HepG2 (cell line): ENCODE measurements around the gene AASDHPPT. TPM values are rescaled to one million over a fixed set of nuclear protein-coding genes. Genes with fewer than 3 reads are reported as not detected.

Source experiments
- ATAC-seq: fragments of 200-7000 bp; cut with Tn5 transposase; 3 replicates; pipeline ENCODE4 v1.9.1; 2020; ENCODE audit warnings: mild to moderate bottlenecking, moderate library complexity
- BruUV-seq: library from RNA; stranded (reverse); fragments of 400-500 nt; replicated peaks from 2 replicates; lab custom pipeline; 2021; lab: Mats Ljungman, UMichigan
- CTCF ChIA-PET: fragments of 300-600 bp; formaldehyde crosslinking; extraction: SDS; loops from one replicate; lab custom pipeline; 2021; ENCODE audit warnings: low total read pairs, inconsistent platforms, low intra/inter-chr PET ratio; lab: Yijun Ruan, JAX
- POLR2A ChIA-PET: fragments of 350-600 bp; sonication (Branson Sonifier 250); formaldehyde crosslinking; loops from one replicate; lab custom pipeline; 2020; ENCODE audit warnings: antibody characterized with exemption, inconsistent platforms; lab: Yijun Ruan, JAX
- DNase-seq: peaks from one replicate; pipeline ENCODE4 v3.0.0-alpha.2; 2015; ENCODE audit warnings: low spot score
- FAIRE-seq: peaks from 3 replicates; lab custom pipeline; 2011; peaks lifted over from hg19 to GRCh38; lab: Jason Lieb, UNC
- H2AFZ ChIP-seq: one replicate; pipeline ENCODE4 v1.6.1; 2011; ENCODE audit warnings: low read length, inconsistent platforms
- H3K27ac ChIP-seq: fragments of 300-600 bp; 3 replicates; pipeline ENCODE4 v1.8.0; 2011; ENCODE audit warnings: mixed run types, mild to moderate bottlenecking, mixed read lengths, low read length, inconsistent platforms; ENCODE audit not compliant: insufficient read depth; ENCODE audit errors: extremely low read length
- H3K27me3 ChIP-seq, 2 experiments: fragments of 200-600 bp in 1 of 2; 2 replicates in 1 of 2; 3 replicates in 1 of 2; pipeline versions ENCODE4 v1.6.0 to v1.8.0; 2011; ENCODE audit warnings: low read length in 2 of 2, mild to moderate bottlenecking in 2 of 2, moderate library complexity in 2 of 2, inconsistent platforms in 1 of 2; ENCODE audit not compliant: insufficient read depth in 2 of 2, control insufficient read depth in 1 of 2
- H3K36me3 ChIP-seq, 2 experiments: fragments of 200-600 bp in 1 of 2; replicated peaks in 1 of 2; 2 replicates in 1 of 2; 3 replicates in 1 of 2; pipeline versions ENCODE4 v1.5.1 to v1.8.0; 2011; ENCODE audit warnings: low read length in 2 of 2, inconsistent platforms in 1 of 2; ENCODE audit not compliant: insufficient read depth in 2 of 2, control insufficient read depth in 1 of 2
- H3K4me1 ChIP-seq: 2 replicates; pipeline ENCODE4 v1.5.1; 2012; ENCODE audit warnings: low read length, inconsistent platforms; ENCODE audit not compliant: insufficient read depth
- H3K4me2 ChIP-seq: 2 replicates; pipeline ENCODE4 v1.6.0; 2011; ENCODE audit warnings: low read depth, low read length, inconsistent platforms
- H3K4me3 ChIP-seq, 3 experiments: fragments of 200-600 bp in 1 of 3; sonication (generic), shearing (Covaris generic) in 1 of 3; replicated peaks in 1 of 3; 2 replicates each; pipeline ENCODE4 v1.5.1; 2011 to 2016; ENCODE audit warnings: low read length in 3 of 3, inconsistent platforms in 2 of 3, low read depth in 2 of 3, mild to moderate bottlenecking in 2 of 3, control low read depth in 1 of 3, mixed read lengths in 1 of 3; ENCODE audit not compliant: insufficient read depth in 1 of 3
- H3K79me2 ChIP-seq: one replicate; pipeline ENCODE4 v1.6.1; 2011; ENCODE audit warnings: low read length, inconsistent platforms; ENCODE audit not compliant: insufficient read depth
- H3K9ac ChIP-seq: 2 replicates; pipeline ENCODE4 v1.6.0; 2011; ENCODE audit warnings: mild to moderate bottlenecking, low read depth, low read length, inconsistent platforms; ENCODE audit not compliant: insufficient read depth
- H3K9me3 ChIP-seq: 2 replicates; pipeline ENCODE4 v1.5.1; 2012; ENCODE audit warnings: mild to moderate bottlenecking, low read length
- H4K20me1 ChIP-seq: 2 replicates; pipeline ENCODE4 v1.6.0; 2011; ENCODE audit warnings: inconsistent platforms, mild to moderate bottlenecking, low read length, moderate library complexity; ENCODE audit not compliant: insufficient read depth
- ADNP ChIP-seq: sonication (generic); formaldehyde crosslinking; IDR thresholded peaks from 2 replicates; pipeline ENCODE4 v1.4.0; 2020; ENCODE audit warnings: missing genetic modification reagents
- FOXA3 ChIP-seq: IDR thresholded peaks from 2 replicates; pipeline ENCODE4 v1.6.1; 2016; ENCODE audit warnings: missing genetic modification reagents, missing compliant biosample characterization
- GATA4 ChIP-seq: sonication (generic); IDR thresholded peaks from 2 replicates; pipeline ENCODE4 v1.6.1; 2016; ENCODE audit warnings: antibody characterized with exemption, low read depth, borderline replicate concordance
- PRPF4 ChIP-seq: fragments of 200-400 bp; formaldehyde crosslinking; IDR thresholded peaks from 2 replicates; pipeline ENCODE4 v1.6.1; 2016; ENCODE audit warnings: low read length, low read depth; ENCODE audit not compliant: poor library complexity, severe bottlenecking
- RAD51 ChIP-seq: fragments of 450-650 bp; IDR thresholded peaks from 2 replicates; pipeline ENCODE4 v1.6.1; 2016; ENCODE audit warnings: borderline replicate concordance
- RXRB ChIP-seq: IDR thresholded peaks from 2 replicates; pipeline ENCODE4 v1.6.1; 2016; ENCODE audit warnings: borderline replicate concordance, missing genetic modification reagents, missing compliant biosample characterization
- WGBS: methylation state at CpG from one replicate; pipeline ENCODE4 v1.1.6; 2017; ENCODE audit warnings: low lambda C conversion rate; 5-methylcytosine and 5-hydroxymethylcytosine counted together
- in situ Hi-C: cut with HindIII; loops from 2 replicates; pipeline ENCODE4 v1.10.0; 2017; ENCODE audit warnings: low pct_unique_long_range_greater_than_20kb; ENCODE audit not compliant: extremely low pct_ligation_motif_present
- intact Hi-C: fragments of 100-400 bp; cut with micrococcal nuclease; formaldehyde crosslinking; loops from one replicate; pipeline ENCODE4 v1.10.0; 2022; ENCODE audit not compliant: unreplicated experiment
- polyA plus RNA-seq, 8 experiments: library from polyadenylated mRNA; depleted of rRNA in 3 of 8; stranded (reverse) in 7 of 8; unstranded in 1 of 8; fragments of >200 nt; fragmentation: Illumina TruSeq in 4 of 8; extraction: Trizol in 4 of 8; gene quantifications; 2 replicates each; pipeline versions ENCODE4 v1.2.1 to v1.2.3, GENCODE V29; 2011 to 2016; ENCODE audit warnings: low read depth in 4 of 8, missing spikeins in 1 of 8, mixed read lengths in 1 of 8; ENCODE audit not compliant: insufficient read depth in 1 of 8
- total RNA-seq, 5 experiments: library from RNA; depleted of rRNA; stranded (reverse); fragments of >200 nt; fragmentation: Illumina TruSeq; extraction: Trizol; gene quantifications; 2 replicates each; pipeline ENCODE4 v1.2.3, GENCODE V29; 2016; ENCODE audit warnings: low read depth in 1 of 5
- TF ChIP-seq, protein P1 (sequence below): sonication (generic); formaldehyde crosslinking; conservative IDR thresholded peaks from 2 replicates; pipeline ENCODE4 v1.8.0; 2022; ENCODE audit warnings: mild to moderate bottlenecking, moderate library complexity, missing genetic modification reagents
- TF ChIP-seq, protein P2 (sequence below), 2 experiments: sonication (generic) in 1 of 2; formaldehyde crosslinking in 1 of 2; IDR thresholded peaks; 2 replicates each; pipeline versions ENCODE4 v1.4.0 to v1.6.1; 2018 to 2020; ENCODE audit warnings: missing genetic modification reagents in 2 of 2, borderline replicate concordance in 1 of 2, low read depth in 1 of 2, mild to moderate bottlenecking in 1 of 2, missing biosample characterization in 1 of 2
- TF ChIP-seq, protein P3 (sequence below): IDR thresholded peaks from 2 replicates; pipeline ENCODE4 v1.6.1; 2016; ENCODE audit warnings: control low read depth
- TF ChIP-seq, protein P4 (sequence below): sonication (generic); formaldehyde crosslinking; IDR thresholded peaks from 2 replicates; pipeline ENCODE4 v1.4.0; 2020; ENCODE audit warnings: missing genetic modification reagents, borderline replicate concordance

The AASDHPPT gene
- total and polyA plus RNA-seq, 2 of the 13 experiments (the other 11 are each of a cell fraction or from before 2014, with no cell fraction given), result 20.2 to 43.7 TPM

DNA sequence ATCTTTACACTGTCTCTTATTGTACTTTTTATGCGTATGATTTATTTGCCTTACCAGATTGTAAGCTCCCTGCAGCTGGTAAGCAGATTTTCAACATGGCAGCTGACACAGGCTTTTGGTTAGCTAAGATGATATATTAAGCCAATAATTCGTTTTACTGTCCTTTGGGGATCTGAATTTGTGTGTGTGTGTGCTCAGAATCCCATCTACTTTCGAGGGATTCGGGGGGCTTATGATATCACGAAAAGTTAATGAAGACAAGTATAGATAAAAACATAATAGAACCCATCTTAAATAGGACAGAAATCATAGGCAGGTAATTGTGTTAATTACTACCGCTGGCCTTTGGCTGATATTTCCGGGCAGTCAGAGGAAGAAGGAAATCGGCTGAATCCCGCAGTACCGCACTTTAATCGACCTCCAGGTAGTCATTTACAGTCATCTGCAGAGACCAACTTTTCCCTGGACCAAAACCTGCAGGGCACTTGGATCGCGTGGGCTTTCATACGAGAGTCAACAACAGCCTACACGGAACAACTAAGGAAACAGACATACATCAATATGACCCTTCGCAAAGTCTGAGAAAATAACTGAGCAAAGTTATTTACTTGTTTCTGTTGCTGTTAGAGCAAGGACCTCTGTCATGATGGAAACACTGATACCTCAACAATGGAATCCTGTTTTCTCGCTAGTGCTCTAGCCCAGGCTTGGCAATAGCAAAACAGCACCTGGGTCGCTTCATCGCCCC lies 1.1 kb upstream of the AASDHPPT start (continued):
- TF ChIP-seq FOXA3 (CRISPR knock-in tag) (no peak), RAD51 (no peak), RXRB (CRISPR knock-in tag) (0 out of 2 replicates have a peak, but pooled peaks have one; percentile 16), ADNP (CRISPR knock-in tag) (no peak)
- TF ChIP-seq, protein P1, sequence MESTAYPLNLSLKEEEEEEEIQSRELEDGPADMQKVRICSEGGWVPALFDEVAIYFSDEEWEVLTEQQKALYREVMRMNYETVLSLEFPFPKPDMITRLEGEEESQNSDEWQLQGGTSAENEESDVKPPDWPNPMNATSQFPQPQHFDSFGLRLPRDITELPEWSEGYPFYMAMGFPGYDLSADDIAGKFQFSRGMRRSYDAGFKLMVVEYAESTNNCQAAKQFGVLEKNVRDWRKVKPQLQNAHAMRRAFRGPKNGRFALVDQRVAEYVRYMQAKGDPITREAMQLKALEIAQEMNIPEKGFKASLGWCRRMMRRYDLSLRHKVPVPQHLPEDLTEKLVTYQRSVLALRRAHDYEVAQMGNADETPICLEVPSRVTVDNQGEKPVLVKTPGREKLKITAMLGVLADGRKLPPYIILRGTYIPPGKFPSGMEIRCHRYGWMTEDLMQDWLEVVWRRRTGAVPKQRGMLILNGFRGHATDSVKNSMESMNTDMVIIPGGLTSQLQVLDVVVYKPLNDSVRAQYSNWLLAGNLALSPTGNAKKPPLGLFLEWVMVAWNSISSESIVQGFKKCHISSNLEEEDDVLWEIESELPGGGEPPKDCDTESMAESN (CRISPR knock-in tag), result peak; percentile 71; the same call in 1 of the 2 replicates

DNA sequence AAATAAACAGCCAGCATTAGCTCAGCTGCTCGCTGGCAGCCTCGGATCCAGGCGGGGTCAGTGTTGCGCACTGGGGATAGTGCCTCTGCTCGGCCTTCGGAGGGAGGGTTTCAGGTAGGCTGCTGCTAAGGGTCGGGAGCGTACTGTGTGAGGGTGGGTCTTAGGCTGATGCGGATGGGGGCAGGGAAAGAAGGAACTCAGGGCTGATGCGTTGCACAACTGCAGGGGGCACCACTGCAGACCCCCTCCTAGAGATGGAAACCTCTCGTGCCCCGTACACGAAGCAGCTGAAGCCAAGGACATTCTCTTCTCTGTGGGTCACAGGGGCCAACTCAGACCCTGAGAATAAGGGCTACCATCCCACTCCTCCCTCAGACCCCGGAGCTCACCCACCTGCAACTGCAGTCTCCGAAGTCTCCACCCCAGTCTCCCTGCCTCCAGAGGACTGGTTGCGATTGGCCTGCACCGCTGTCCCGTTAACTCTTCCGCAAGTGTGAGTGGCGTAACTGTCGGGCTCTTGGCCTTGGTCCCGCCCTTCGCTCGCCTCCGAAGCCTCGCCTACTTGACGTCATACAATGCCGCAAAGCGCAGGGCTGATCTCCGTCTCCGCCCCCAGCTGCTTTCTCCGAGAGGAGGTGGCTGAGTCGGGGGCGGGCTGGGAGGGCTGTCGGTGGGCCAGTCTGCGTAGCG lies 398 bp upstream of the AASDHPPT start, which contains the start of gene KBTBD3:
KBTBD3 (minus strand) TSS at position 429 of the 690 bp plus-strand sequence. CDS start 18,250 bp downstream, outside the sequence.
- BruUV-seq, result no TSS peak
- peaks cover 38% of the 10 kb centered on the region for H3K79me2 ChIP-seq
- DNase-seq, result peak; percentile 98
- peak within 1 kb of the TSS; percentile 98 for H3K9ac ChIP-seq
- peak; percentile 96 for ATAC-seq
- WGBS, result 0% methylated on average over 14 of the region's 37 CpGs
- H3K4me2 ChIP-seq, result peak within 1 kb of the TSS; percentile 83
- peaks cover 0 to 19% of the 10 kb centered on the region in 2 experiments; a peak in 3 of 5 replicates for H3K36me3 ChIP-seq
- 0 out of 2 replicates have a peak, but pooled peaks cover under 1% of the 10 kb centered on the region for H4K20me1 ChIP-seq
- FAIRE-seq, result peak; percentile 71
- in situ Hi-C loops, result loop anchor here (5.0 kb wide), 1 partner anchor 55 kb away; the partner anchor contains the start of gene MSANTD4
- H3K27ac ChIP-seq, result peak within 1 kb of the TSS; percentile 97
- H3K4me3 ChIP-seq, result peak within 1 kb of the TSS; percentile 88 to 93 (median 90)
- H3K4me1 ChIP-seq, result peaks cover 41% of the 10 kb centered on the region
- intact Hi-C loops, result loop anchor here (1.0 to 10.0 kb wide), 3 partner anchors 55 to 1118 kb away; partner anchors contain the start of gene MSANTD4
- no peaks in the 10 kb centered on the region; a peak in 1 of 5 replicates for H3K27me3 ChIP-seq
- ChIA-PET CTCF (no interaction called here), POLR2A (interaction anchor here (0.6 to 1.5 kb wide), 12 partner anchors 8 to 1381 kb away, joined by 3 to 13 read pairs (median 3); partner anchors contain the start of genes CWF19L2 and MSANTD4)
- H3K9me3 ChIP-seq, result no peaks in the 10 kb centered on the region
- peak within 1 kb of the TSS; percentile 61 for H2AFZ ChIP-seq
- TF ChIP-seq PRPF4 (no peak), GATA4 (0 out of 2 replicates have a peak, but pooled peaks have one; percentile 45)
- TF ChIP-seq, protein P2, sequence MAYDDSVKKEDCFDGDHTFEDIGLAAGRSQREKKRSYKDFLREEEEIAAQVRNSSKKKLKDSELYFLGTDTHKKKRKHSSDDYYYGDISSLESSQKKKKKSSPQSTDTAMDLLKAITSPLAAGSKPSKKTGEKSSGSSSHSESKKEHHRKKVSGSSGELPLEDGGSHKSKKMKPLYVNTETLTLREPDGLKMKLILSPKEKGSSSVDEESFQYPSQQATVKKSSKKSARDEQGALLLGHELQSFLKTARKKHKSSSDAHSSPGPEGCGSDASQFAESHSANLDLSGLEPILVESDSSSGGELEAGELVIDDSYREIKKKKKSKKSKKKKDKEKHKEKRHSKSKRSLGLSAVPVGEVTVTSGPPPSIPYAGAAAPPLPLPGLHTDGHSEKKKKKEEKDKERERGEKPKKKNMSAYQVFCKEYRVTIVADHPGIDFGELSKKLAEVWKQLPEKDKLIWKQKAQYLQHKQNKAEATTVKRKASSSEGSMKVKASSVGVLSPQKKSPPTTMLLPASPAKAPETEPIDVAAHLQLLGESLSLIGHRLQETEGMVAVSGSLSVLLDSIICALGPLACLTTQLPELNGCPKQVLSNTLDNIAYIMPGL (CRISPR knock-in tag; IDR thresholded peaks at IDR 0.05; ENCODE audit: borderline replicate concordance in 1 of 2, low read depth in 1 of 2), result peak; percentile 56 to 81; a peak in 3 of 4 replicates
- TF ChIP-seq, protein P3, sequence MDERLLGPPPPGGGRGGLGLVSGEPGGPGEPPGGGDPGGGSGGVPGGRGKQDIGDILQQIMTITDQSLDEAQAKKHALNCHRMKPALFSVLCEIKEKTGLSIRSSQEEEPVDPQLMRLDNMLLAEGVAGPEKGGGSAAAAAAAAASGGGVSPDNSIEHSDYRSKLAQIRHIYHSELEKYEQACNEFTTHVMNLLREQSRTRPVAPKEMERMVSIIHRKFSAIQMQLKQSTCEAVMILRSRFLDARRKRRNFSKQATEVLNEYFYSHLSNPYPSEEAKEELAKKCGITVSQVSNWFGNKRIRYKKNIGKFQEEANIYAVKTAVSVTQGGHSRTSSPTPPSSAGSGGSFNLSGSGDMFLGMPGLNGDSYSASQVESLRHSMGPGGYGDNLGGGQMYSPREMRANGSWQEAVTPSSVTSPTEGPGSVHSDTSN (CRISPR knock-in tag), result peak; percentile 93
- TF ChIP-seq, protein P4, sequence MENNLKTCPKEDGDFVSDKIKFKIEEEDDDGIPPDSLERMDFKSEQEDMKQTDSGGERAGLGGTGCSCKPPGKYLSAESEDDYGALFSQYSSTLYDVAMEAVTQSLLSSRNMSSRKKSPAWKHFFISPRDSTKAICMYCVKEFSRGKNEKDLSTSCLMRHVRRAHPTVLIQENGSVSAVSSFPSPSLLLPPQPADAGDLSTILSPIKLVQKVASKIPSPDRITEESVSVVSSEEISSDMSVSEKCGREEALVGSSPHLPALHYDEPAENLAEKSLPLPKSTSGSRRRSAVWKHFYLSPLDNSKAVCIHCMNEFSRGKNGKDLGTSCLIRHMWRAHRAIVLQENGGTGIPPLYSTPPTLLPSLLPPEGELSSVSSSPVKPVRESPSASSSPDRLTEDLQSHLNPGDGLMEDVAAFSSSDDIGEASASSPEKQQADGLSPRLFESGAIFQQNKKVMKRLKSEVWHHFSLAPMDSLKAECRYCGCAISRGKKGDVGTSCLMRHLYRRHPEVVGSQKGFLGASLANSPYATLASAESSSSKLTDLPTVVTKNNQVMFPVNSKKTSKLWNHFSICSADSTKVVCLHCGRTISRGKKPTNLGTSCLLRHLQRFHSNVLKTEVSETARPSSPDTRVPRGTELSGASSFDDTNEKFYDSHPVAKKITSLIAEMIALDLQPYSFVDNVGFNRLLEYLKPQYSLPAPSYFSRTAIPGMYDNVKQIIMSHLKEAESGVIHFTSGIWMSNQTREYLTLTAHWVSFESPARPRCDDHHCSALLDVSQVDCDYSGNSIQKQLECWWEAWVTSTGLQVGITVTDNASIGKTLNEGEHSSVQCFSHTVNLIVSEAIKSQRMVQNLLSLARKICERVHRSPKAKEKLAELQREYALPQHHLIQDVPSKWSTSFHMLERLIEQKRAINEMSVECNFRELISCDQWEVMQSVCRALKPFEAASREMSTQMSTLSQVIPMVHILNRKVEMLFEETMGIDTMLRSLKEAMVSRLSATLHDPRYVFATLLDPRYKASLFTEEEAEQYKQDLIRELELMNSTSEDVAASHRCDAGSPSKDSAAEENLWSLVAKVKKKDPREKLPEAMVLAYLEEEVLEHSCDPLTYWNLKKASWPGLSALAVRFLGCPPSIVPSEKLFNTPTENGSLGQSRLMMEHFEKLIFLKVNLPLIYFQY (CRISPR knock-in tag), result 0 out of 2 replicates have a peak, but pooled peaks have one; percentile 49
